Spinal cord (tissue), 10 donors: ENCODE data around the gene SLC2A1. TPM values are rescaled to one million over a fixed set of nuclear protein-coding genes. Genes with fewer than 3 reads are reported as not detected.

ENCODE experiments used
- DNase-seq, 6 donors: peaks; one replicate each; pipeline versions ENCODE4 v3.0.0 to v3.0.0-alpha.2; 2013 to 2015; ENCODE audit warnings: low spot score in 6 of 6, low read depth in 4 of 6
- H3K27ac ChIP-seq: one replicate; pipeline ENCODE4 v1.5.1; 2013; ENCODE audit warnings: low read depth, low read length, control low read depth
- H3K27me3 ChIP-seq: one replicate; pipeline ENCODE4 v1.6.1; 2013; ENCODE audit warnings: low read length; ENCODE audit not compliant: control insufficient read depth, insufficient read depth
- H3K36me3 ChIP-seq: one replicate; pipeline ENCODE4 v1.6.1; 2013; ENCODE audit warnings: low read length; ENCODE audit not compliant: control insufficient read depth, insufficient read depth
- H3K4me1 ChIP-seq: one replicate; pipeline ENCODE4 v1.6.1; 2013; ENCODE audit warnings: low read length; ENCODE audit not compliant: control insufficient read depth, insufficient read depth
- H3K4me3 ChIP-seq: one replicate; pipeline ENCODE4 v1.5.1; 2013; ENCODE audit warnings: low read depth, low read length, control low read depth
- H3K9me3 ChIP-seq: one replicate; pipeline ENCODE4 v1.6.1; 2013; ENCODE audit warnings: low read length; ENCODE audit not compliant: control insufficient read depth, insufficient read depth
- WGBS: methylation state at CpG from one replicate; pipeline ENCODE4 v1.1.5; 2013; ENCODE audit warnings: missing lambda C conversion rate; ENCODE audit not compliant: insufficient coverage; 5-methylcytosine and 5-hydroxymethylcytosine counted together
- polyA plus RNA-seq, 2 donors: library from polyadenylated mRNA; unstranded; fragments of 120-200 nt; gene quantifications; one replicate each; pipeline ENCODE4 v1.2.1, GENCODE V29; 2013; ENCODE audit not compliant: insufficient read length in 2 of 2
- total RNA-seq, 2 donors: library from RNA; depleted of rRNA in 1 of 2; stranded (reverse); fragments of 120-200 nt in 1 of 2; fragments of >200 nt in 1 of 2; gene quantifications; one replicate each; pipeline versions ENCODE4 v1.2.3 to v1.2.4, GENCODE V29; 2013 to 2014
- donor health status: healthy.

The SLC2A1 gene
- total and polyA plus RNA-seq, 4 donors = 74.4 to 127 (median 98.1) TPM

DNA sequence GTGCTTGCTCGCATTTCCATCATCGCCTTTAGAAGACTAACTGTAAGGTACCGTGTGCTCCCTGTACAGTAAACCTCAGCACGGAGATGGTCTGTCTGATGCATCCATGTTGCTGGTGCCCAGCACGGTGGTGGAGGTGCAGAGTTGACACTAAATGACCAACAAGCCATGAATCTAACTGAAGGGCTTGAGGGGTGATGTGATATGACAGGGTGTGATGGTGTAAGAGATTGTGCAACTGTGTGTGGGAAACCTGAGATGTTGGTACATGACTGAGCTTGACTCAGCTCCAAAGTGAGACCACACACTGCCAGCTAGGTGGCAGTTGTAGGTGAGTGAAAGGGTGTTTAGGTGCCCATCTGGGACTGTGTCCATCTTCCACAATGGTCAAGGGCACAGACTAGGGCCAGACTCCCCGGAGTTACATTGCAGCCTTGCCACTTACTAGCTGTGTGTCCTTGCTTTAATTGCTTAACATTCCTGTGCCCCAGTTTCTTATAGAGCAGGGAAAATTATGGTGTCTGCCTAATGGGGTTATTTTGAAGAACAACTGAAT, 21.4 kb downstream of the SLC2A1 start:
- no peak for DNase-seq
- WGBS = 91% methylated on average over 5 of the region's 6 CpGs
- Histone ChIP-seq H3K27me3 (no peaks in the 10 kb centered on the region), H3K36me3 (peaks cover 48% of the 10 kb centered on the region), H3K27ac (no peak overlapping the region), H3K4me3 (no peak overlapping the region), H3K4me1 (peaks cover 25% of the 10 kb centered on the region), H3K9me3 (no peaks in the 10 kb centered on the region)

GRCh38 chr1:42936309-42937078, 22.2 kb downstream of the SLC2A1 start:
- H3K4me1 ChIP-seq = peaks cover 23% of the 10 kb centered on the region
- 65% methylated on average over 7 of the region's 7 CpGs for WGBS

GRCh38 chr1:42935971-42936308, 22.7 kb downstream of the SLC2A1 start:
- Histone ChIP-seq H3K4me1 (peaks cover 21% of the 10 kb centered on the region), H3K4me3 (no peak overlapping the region), H3K36me3 (peaks cover 50% of the 10 kb centered on the region), H3K9me3 (no peaks in the 10 kb centered on the region), H3K27ac (no peak overlapping the region), H3K27me3 (no peaks in the 10 kb centered on the region)
- 71% methylated on average over 1 of the region's 5 CpGs for WGBS
- no peak for DNase-seq

More at GRCh38 chr1:42936309-42937078, 22.2 kb downstream of the SLC2A1 start:
- no peak for DNase-seq
- H3K4me3 ChIP-seq = no peak overlapping the region
- H3K9me3 ChIP-seq = no peaks in the 10 kb centered on the region
- H3K36me3 ChIP-seq = peaks cover 47% of the 10 kb centered on the region
- no peaks in the 10 kb centered on the region for H3K27me3 ChIP-seq
- H3K27ac ChIP-seq = no peak overlapping the region

GRCh38 chr1:42935313-42935895, 23.3 kb downstream of the SLC2A1 start:
- peaks cover 56% of the 10 kb centered on the region for H3K36me3 ChIP-seq
- H3K27ac ChIP-seq = no peak overlapping the region
- H3K27me3 ChIP-seq = no peaks in the 10 kb centered on the region
- peaks cover 21% of the 10 kb centered on the region for H3K4me1 ChIP-seq
- no peak for DNase-seq
- 91% methylated on average over 4 of the region's 8 CpGs for WGBS
- no peak overlapping the region for H3K4me3 ChIP-seq
- H3K9me3 ChIP-seq = no peaks in the 10 kb centered on the region

DNA sequence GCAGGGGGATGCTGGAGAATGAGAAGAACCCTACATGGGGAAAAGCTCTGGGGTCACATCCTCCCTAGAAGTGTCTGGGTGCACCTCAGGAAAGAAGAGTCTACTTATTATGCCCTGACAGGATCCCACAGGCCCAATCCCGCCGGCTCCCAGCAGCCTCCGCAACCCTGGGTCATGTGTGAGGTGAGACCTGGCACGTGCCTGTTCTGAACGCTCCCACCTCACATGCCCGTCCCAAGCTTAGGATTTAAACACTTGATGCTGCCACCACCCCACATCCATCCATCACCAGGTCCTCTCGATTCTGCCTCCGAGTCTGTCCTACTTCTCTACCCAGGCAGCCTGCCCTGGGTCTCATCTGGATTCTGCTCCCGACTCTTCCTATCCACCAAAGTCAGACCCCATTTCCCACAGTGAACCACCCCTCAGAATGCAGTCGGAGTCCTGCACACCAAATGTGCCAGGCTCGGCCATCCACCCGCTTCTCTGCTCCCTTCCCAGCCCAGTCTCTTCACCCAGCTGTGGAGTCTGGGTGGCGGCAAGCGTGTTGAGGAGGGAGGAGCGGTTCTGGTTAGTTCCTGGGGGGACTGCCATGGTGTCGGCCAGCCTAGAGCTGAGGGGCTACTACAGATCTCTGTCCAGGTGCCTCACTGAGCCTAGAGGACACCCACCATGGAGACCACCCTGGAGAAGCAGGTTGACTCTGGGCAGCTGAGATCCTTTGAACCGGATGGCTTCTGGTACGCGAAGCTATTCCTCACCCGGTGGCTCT, 23.9 kb downstream of the SLC2A1 start:
- DNase-seq = no peak
- Histone ChIP-seq H3K27ac (no peak overlapping the region), H3K4me1 (peaks cover 21% of the 10 kb centered on the region)

GRCh38 chr1:42933610-42934491, 24.8 kb downstream of the SLC2A1 start:
- H3K4me3 ChIP-seq = no peak overlapping the region
- no peaks in the 10 kb centered on the region for H3K27me3 ChIP-seq
- H3K9me3 ChIP-seq = no peaks in the 10 kb centered on the region
- H3K36me3 ChIP-seq = peaks cover 67% of the 10 kb centered on the region
- WGBS = 83% methylated on average over 9 of the region's 9 CpGs
- H3K27ac ChIP-seq = no peak overlapping the region
- DNase-seq = no peak
- H3K4me1 ChIP-seq = peaks cover 21% of the 10 kb centered on the region

More for the DNA sequence above, 23.9 kb downstream of the SLC2A1 start:
- Histone ChIP-seq H3K9me3 (no peaks in the 10 kb centered on the region), H3K4me3 (no peak overlapping the region), H3K27me3 (no peaks in the 10 kb centered on the region), H3K36me3 (peaks cover 63% of the 10 kb centered on the region)
- 88% methylated on average over 15 of the region's 20 CpGs for WGBS

DNA sequence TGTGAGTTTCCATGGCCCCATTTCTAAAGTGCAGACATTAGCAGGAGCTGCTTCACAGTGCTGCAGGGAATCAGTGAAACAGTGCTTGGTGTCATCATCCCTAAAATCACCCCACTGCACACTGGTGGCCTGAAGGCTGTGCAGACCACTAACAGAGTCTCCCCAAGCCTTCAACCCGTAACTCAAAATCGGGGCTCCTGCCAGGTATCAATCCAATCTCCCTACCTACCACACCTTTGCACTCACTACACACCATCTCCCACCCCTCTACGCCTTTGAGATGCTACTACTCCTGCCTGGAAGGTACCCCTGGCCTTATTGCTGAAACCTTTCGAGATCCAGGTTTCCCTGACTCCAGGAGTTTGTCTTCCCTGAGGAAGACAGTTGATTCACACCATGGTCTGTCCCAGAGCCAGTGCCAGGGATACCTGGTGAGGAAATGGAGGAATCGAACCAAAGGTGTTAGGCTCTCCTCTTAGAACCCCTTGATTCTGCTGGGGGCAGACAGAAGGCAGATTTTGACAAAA, 25.5 kb downstream of the SLC2A1 start:
- no peak for DNase-seq
- WGBS = 92% methylated on average over 4 of the region's 5 CpGs
- Histone ChIP-seq H3K27me3 (no peaks in the 10 kb centered on the region), H3K4me3 (no peak overlapping the region), H3K4me1 (peaks cover 21% of the 10 kb centered on the region), H3K36me3 (peaks cover 68% of the 10 kb centered on the region), H3K9me3 (no peaks in the 10 kb centered on the region), H3K27ac (no peak overlapping the region)

GRCh38 chr1:42932442-42932941, 26.2 kb downstream of the SLC2A1 start:
- WGBS = 86% methylated on average over 5 of the region's 5 CpGs
- no peak overlapping the region for H3K4me3 ChIP-seq
- H3K4me1 ChIP-seq = peaks cover 21% of the 10 kb centered on the region
- no peak for DNase-seq
- no peaks in the 10 kb centered on the region for H3K27me3 ChIP-seq
- no peak overlapping the region for H3K27ac ChIP-seq
- H3K9me3 ChIP-seq = no peaks in the 10 kb centered on the region
- peaks cover 68% of the 10 kb centered on the region for H3K36me3 ChIP-seq
